ENCODE measurements around the gene FDPS.
A peak's percentile ranks its signal among the peaks of the same experiment; 100 is the strongest.
"Not testable (repeated sequence)": the region's sequence is repeated elsewhere in the genome, so short reads cannot be mapped to it uniquely, and the experiment has no call there.

The FDPS gene

DNA sequence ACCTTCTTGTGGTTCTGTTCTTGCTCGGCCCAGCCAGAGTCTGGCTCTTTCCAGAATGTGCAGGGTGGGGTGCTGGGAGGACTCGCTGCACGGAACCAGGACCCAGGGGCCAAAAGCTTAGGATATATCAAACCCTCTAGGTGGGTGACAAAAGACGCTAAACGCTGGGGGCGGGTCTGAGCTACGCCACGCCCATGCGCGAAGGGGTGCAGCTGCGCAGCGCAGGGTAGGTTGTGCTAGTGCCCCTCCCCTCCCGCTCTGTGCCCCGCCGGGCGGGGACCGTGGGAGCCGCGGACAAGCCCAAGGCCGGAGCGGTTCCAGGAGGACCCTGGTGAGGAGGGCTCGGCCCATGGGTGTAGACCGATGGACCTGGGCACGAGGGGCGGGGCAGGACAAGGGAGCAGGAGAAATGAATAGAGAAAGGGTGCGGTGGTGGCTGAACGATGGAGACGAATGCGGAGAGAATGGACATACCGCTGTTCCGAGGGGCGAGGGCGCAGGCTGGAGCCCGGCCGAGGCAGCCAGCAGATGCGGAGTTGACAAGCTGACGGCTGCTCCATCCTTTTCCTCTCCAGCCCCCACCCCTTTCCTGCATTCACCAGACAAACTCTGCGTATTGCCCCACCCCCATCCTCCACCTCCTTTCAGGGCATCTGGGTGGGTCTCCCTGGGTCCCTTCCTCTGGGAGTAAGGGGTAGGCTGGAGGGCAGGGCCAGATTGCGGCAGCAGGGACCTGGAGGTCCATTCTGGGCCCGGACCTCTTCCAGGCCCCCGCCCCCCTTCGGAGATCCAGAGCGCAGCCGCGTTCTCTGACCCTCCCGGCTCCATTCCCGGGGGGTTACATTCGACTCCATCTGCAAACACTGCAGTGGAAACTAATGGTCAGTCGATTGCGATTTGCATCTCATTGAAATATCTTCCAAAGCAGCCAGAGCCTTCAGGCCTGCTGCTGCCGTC lies 12.3 kb downstream of the FDPS start, which contains the start of gene RUSC1:
Gene RUSC1 (plus strand): TSS at position 234 of the 957 bp plus-strand sequence. CDS start 880 bp downstream, outside the sequence.
- DNase-seq, result peak; percentile 70

GRCh38 chr1:155321639-155322503 lies 13.2 kb downstream of the FDPS start:
- no peak for DNase-seq

GRCh38 chr1:155322571-155322952 lies 13.9 kb downstream of the FDPS start:
- DNase-seq, result no peak

- peak; percentile 84 for DNase-seq
Measured at GRCh38 chr1:155322953-155323728, 14.5 kb downstream of the FDPS start.

DNA sequence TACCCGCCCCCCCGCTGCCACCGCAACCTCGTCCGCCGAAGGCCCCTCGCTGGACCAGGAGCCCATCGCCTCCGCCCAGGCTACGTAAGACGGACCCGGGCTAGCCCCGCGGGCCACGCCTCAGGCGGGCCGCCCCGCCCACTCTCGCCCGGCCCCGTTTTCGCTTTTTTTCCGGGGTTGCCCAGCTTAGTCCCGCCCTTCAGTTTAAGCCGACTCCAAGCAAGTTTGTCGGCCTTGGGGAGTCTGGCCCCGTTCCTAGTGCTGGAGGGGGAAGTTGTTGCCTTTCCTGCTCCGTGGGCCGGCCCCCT lies 15.0 kb downstream of the FDPS start:
- peak; percentile 87 for DNase-seq

- DNase-seq, result peak; percentile 91
Measured at GRCh38 chr1:155324037-155324716, 15.5 kb downstream of the FDPS start.

DNA sequence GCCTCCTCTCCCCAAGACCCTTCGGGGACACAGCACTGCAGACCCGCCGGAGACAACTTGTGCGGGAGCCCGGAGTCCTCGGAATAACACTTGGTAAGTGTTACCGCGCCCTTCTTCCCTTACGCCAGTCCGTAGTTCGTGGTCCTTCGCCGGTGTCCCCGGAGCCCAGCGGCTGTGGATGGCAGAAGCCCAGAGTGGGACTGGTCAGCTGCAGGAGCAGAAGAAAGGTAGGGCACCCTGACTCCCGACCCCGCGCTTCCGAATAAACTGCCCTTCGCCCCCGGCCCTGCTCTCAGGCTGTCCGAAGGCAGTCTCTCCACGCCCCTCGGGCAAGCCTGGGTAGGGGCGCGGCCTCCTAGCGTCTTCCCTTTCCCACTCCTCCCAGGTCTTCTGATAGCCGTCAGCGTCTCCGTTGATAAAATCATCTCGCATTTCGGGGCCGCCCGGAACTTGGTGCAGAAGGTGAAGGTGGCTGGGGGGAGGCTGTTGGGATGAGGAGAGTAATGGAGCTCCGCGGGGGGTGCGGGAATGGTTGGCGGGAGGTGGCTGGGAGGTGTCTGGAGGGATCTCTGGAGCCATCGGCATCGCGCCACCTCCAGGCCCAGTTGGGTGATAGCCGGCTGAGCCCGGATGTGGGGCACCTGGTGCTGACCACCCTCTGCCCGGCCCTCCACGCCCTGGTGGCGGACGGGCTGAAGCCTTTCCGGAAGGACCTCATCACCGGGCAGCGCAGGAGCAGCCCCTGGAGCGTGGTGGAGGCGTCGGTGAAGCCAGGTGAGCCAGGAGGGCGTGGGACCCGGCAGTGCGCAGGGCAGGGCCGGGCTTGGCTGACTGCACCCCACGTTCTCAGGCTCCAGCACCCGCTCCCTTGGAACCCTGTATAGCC lies 16.3 kb downstream of the FDPS start:
- DNase-seq, result peak; percentile 15

GRCh38 chr1:155325603-155325893 lies 16.9 kb downstream of the FDPS start:
- DNase-seq, result no peak

- no peak for DNase-seq
Measured at GRCh38 chr1:155326020-155326526, 17.4 kb downstream of the FDPS start.

GRCh38 chr1:155326631-155327037 lies 18.0 kb downstream of the FDPS start:
- no peak for DNase-seq

- no peak for DNase-seq
Measured at GRCh38 chr1:155327981-155328380, 19.3 kb downstream of the FDPS start.

DNA sequence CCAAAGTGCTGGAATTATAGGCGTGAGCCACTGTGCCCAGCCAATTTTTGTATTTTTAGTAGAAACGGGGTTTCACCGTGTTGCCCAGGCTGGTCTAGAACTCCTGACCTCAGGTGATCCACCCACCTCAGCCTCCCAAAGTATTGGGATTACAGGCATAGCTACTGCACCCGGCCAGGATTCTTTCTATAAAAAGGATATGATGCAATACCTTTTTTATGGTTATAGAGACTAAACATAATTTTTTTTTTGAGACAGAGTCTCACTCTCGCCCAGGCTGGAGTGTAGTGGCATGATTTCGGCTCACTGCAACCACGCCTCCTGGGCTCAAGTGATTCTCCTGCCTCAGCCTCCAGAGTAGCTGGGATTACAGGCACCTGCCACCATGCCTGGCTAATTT lies 20.2 kb downstream of the FDPS start:
- not testable (repeated sequence) for DNase-seq

GRCh38 chr1:155329980-155330598 lies 21.4 kb downstream of the FDPS start:
- no peak for DNase-seq

GRCh38 chr1:155334962-155335361 lies 26.3 kb downstream of the FDPS start:
- no peak for DNase-seq

DNA sequence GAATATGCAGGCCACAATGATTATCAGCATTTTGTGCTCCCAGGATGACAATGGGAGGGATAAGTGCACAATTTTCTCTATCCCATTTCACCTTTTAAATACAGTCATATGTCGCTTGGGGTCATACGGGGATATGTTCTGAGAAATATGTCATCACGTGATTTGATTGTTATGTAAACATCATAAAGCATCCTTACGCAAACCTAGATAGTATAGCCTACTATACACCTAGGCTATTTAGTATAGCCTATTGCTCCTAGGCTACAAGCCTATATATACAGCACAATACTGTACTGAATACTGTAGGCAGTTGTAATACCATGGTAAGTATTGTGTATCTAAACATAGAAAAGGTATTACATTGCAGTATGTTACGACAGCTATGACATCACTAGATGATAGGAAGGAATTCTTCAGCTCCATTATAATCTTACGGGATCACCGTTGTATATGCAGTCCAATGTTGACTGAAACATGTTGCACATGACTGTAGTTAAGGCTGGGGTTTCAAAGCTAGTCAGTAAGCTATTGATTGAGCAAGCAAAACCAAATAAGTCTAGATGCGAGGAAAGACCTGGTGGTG lies 30.9 kb downstream of the FDPS start:
- no peak for DNase-seq

GRCh38 chr1:155342842-155343241 lies 34.2 kb downstream of the FDPS start:
- DNase-seq, result no peak

GRCh38 chr1:155352631-155353030 lies 44.0 kb downstream of the FDPS start:
- DNase-seq, result no peak

DNA sequence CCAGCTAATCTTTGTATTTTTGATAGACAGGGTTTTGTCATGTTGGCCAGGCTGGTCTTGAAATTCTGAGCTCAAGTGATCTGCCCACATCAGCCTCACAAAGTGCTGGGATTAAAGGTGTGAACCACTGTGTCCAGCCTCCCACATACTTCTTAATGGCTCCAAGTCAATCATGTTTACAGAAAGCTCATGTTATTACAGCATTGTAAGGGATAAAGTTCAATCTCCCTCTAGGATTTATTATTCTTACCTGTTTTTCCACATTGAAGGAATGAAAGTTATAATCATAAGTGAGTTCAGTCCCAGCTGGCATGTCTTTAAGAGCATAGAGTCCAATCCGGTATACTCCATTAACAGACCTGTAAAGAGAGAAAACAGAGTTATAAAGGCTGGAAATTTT lies 51.4 kb downstream of the FDPS start:
- no peak for DNase-seq
